OCI-LY3 (cell line): ENCODE results near the gene FLNC.

Experiments used
- H2AFZ ChIP-seq: fragments of 200-600, 300-600 bp; shearing (Covaris generic); 2 replicates; pipeline ENCODE4 v1.6.0; 2014; ENCODE audit warnings: antibody characterized with exemption, low read depth, low read length
- H3K27ac ChIP-seq: fragments of 200-600, 300-600 bp; sonication (generic); 2 replicates; pipeline ENCODE4 v1.5.1; 2014; ENCODE audit warnings: mild to moderate bottlenecking, low read length, moderate library complexity, mixed read lengths
- H3K27me3 ChIP-seq: fragments of 200-600, 300-600 bp; sonication (generic); 2 replicates; pipeline ENCODE4 v1.6.1; 2014; ENCODE audit warnings: low read depth, low read length, mixed read lengths
- H3K36me3 ChIP-seq: fragments of 200-600, 300-600 bp; sonication (generic); replicated peaks from 2 replicates; pipeline ENCODE3; 2014; ENCODE audit warnings: low read depth, low read length, mixed read lengths
- H3K4me1 ChIP-seq: fragments of 300-600, 200-600 bp; sonication (generic); 2 replicates; pipeline ENCODE4 v1.6.1; 2014; ENCODE audit warnings: low read length, mixed read lengths
- H3K4me2 ChIP-seq: fragments of 200-600, 300-600 bp; sonication (generic); 2 replicates; pipeline ENCODE4 v1.6.1; 2014; ENCODE audit warnings: low read length, mixed read lengths
- H3K4me3 ChIP-seq: fragments of 300-600, 200-600 bp; sonication (generic); 2 replicates; pipeline ENCODE4 v1.5.1; 2014; ENCODE audit warnings: antibody characterized with exemption, mild to moderate bottlenecking, low read length, moderate library complexity
- H3K79me2 ChIP-seq: fragments of 300-600, 200-600 bp; shearing (Covaris generic); 2 replicates; pipeline ENCODE4 v1.6.1; 2014; ENCODE audit warnings: mild to moderate bottlenecking, low read length, mixed read lengths
- H3K9ac ChIP-seq: fragments of 300-600, 200-600 bp; shearing (Covaris generic); 2 replicates; pipeline ENCODE4 v1.6.0; 2014; ENCODE audit warnings: mild to moderate bottlenecking, low read length, moderate library complexity
- H3K9me3 ChIP-seq: fragments of 200-600, 300-600 bp; shearing (Covaris generic); 2 replicates; pipeline ENCODE4 v1.6.1; 2014; ENCODE audit warnings: low read length, mixed read lengths; ENCODE audit not compliant: insufficient read depth
- H4K20me1 ChIP-seq: fragments of 200-600, 300-600 bp; sonication (generic); 2 replicates; pipeline ENCODE4 v1.6.1; 2016; ENCODE audit warnings: low read length, mixed read lengths; ENCODE audit not compliant: insufficient read depth
- EZH2phosphoT487 ChIP-seq: fragments of 200-600 bp; shearing (Covaris generic); IDR thresholded peaks from 2 replicates; pipeline ENCODE4 v1.6.1; 2018; ENCODE audit warnings: antibody characterized with exemption, mixed run types, low read depth
- TF ChIP-seq, protein P1 (sequence below): fragments of 200-600, 300-600 bp; sonication (generic); IDR thresholded peaks from 2 replicates; pipeline ENCODE4 v1.5.1; 2014; ENCODE audit warnings: antibody characterized with exemption, low read length, low read depth

FLNC gene

DNA sequence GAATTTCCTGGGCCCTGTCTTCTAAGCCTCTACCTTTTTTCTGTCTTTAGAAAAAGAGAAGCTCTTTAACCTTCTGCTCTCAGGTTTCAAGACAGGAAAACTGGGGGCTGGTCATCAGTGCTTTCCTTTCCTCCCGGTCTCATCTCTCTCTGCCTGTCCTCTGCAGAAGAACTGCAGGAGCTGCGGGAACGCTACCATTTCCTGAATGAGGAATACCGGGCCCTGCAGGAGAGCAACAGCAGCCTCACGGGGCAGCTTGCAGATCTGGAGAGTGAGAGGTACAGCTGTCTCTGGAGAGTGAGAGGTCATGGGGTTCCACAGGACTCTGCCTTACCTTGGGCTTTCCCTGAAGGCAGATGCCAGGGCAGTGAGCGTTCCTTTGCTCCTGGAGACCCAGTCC lies 25.7 kb upstream of the FLNC start:
- Histone ChIP-seq H2AFZ (no peak overlapping the region), H3K79me2 (no peaks in the 10 kb centered on the region), H3K27me3 (no peaks in the 10 kb centered on the region), H3K4me2 (no peak overlapping the region), H3K27ac (no peak overlapping the region), H3K4me3 (no peak overlapping the region), H3K36me3 (no peaks in the 10 kb centered on the region), H3K9me3 (no peaks in the 10 kb centered on the region), H4K20me1 (no peaks in the 10 kb centered on the region), H3K9ac (no peak overlapping the region), H3K4me1 (peaks cover 20% of the 10 kb centered on the region)
- TF ChIP-seq, protein P1, sequence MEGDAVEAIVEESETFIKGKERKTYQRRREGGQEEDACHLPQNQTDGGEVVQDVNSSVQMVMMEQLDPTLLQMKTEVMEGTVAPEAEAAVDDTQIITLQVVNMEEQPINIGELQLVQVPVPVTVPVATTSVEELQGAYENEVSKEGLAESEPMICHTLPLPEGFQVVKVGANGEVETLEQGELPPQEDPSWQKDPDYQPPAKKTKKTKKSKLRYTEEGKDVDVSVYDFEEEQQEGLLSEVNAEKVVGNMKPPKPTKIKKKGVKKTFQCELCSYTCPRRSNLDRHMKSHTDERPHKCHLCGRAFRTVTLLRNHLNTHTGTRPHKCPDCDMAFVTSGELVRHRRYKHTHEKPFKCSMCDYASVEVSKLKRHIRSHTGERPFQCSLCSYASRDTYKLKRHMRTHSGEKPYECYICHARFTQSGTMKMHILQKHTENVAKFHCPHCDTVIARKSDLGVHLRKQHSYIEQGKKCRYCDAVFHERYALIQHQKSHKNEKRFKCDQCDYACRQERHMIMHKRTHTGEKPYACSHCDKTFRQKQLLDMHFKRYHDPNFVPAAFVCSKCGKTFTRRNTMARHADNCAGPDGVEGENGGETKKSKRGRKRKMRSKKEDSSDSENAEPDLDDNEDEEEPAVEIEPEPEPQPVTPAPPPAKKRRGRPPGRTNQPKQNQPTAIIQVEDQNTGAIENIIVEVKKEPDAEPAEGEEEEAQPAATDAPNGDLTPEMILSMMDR: no peak
- no peak for TF ChIP-seq EZH2phosphoT487

DNA sequence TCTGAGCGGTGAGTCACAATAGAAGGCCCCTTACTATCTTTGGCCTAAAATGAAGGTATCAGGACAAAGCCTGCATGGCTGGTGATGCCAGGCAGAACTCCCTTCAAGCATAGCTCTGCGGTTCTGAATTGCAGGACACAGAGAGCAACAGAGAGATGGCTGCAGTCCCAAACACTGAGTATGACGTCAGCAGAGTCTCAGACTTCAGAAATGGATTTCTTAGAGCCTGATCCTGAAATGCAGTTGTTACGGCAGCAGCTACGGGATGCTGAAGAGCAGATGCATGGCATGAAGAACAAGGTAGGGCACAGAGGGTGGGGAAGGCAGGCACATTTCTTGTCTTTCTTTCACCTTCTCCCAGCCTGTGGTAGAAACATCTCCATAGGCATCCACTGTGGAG lies 25.0 kb upstream of the FLNC start:
- H3K4me1 ChIP-seq: peaks cover 17% of the 10 kb centered on the region
- H3K79me2 ChIP-seq: no peaks in the 10 kb centered on the region
- H3K4me3 ChIP-seq: no peak overlapping the region
- TF ChIP-seq EZH2phosphoT487: no peak
- TF ChIP-seq, protein P1: no peak
- H3K27me3 ChIP-seq: no peaks in the 10 kb centered on the region
- no peak overlapping the region for H2AFZ ChIP-seq
- H3K27ac ChIP-seq: no peak overlapping the region
- H3K9me3 ChIP-seq: no peaks in the 10 kb centered on the region
- no peaks in the 10 kb centered on the region for H4K20me1 ChIP-seq
- no peak overlapping the region for H3K9ac ChIP-seq
- no peaks in the 10 kb centered on the region for H3K36me3 ChIP-seq
- H3K4me2 ChIP-seq: no peak overlapping the region

DNA sequence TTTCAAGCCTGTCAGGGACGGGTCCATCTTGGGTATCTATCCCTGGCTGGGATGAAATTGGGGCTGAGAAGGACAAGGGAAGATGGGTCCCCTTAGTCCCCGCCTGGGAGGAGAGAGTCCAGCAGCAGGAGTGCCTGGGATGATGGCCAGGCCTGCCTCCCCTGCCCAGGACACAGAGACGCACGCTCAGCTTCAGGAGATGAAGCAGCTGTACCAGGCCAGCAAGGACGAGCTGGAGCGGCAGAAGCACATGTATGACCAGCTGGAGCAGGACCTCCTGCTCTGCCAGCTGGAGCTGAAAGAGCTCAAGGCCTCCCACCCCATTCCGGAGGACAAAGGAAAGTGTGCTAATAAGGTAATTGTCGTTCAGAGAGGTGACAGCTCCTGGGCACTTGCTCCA lies 23.0 kb upstream of the FLNC start:
- Histone ChIP-seq H4K20me1 (no peaks in the 10 kb centered on the region), H3K27ac (no peak overlapping the region), H3K4me1 (no peaks in the 10 kb centered on the region), H3K9ac (no peak overlapping the region), H3K36me3 (no peaks in the 10 kb centered on the region), H3K27me3 (no peaks in the 10 kb centered on the region), H3K79me2 (no peaks in the 10 kb centered on the region), H3K4me3 (no peak overlapping the region), H3K9me3 (no peaks in the 10 kb centered on the region), H2AFZ (no peak overlapping the region), H3K4me2 (no peak overlapping the region)
- no peak for TF ChIP-seq EZH2phosphoT487
- TF ChIP-seq, protein P1: no peak

DNA sequence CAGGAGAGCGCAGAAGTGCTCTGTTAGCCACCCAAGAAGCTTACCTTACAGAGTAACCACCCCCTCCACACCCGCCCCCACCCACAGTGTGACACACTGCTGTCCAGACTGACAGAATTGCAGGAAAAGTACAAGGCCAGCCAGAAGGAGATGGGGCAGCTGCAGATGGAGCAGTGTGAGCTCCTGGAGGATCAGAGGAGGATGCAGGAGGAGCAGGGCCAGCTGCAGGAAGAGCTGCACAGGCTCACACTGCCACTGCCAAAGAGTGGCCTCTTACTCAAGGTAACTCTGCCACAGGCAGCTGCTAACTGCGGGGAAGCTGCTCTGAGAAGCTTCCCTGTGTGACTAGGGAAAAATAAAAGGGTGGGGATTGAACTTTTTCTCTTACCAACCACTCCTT lies 20.8 kb upstream of the FLNC start:
- no peaks in the 10 kb centered on the region for H3K9me3 ChIP-seq
- no peaks in the 10 kb centered on the region for H3K4me1 ChIP-seq
- TF ChIP-seq, protein P1: no peak
- TF ChIP-seq EZH2phosphoT487: no peak
- no peak overlapping the region for H3K4me3 ChIP-seq
- H3K4me2 ChIP-seq: no peak overlapping the region
- no peaks in the 10 kb centered on the region for H3K79me2 ChIP-seq
- no peaks in the 10 kb centered on the region for H3K27me3 ChIP-seq
- no peaks in the 10 kb centered on the region for H4K20me1 ChIP-seq
- H3K36me3 ChIP-seq: no peaks in the 10 kb centered on the region
- no peak overlapping the region for H2AFZ ChIP-seq
- no peak overlapping the region for H3K27ac ChIP-seq
- no peak overlapping the region for H3K9ac ChIP-seq
